Stimulated activated naive CD4-positive, alpha-beta T cell (primary cell): ENCODE measurements around the gene CDCP2.
A peak's percentile ranks its signal among the peaks of the same experiment; 100 is the strongest.

Experiments used
- DNase-seq, 6 experiments: peaks; one replicate each; lab custom pipeline; 2025; lab: John Stamatoyannopoulos, UW

Gene CDCP2

DNA sequence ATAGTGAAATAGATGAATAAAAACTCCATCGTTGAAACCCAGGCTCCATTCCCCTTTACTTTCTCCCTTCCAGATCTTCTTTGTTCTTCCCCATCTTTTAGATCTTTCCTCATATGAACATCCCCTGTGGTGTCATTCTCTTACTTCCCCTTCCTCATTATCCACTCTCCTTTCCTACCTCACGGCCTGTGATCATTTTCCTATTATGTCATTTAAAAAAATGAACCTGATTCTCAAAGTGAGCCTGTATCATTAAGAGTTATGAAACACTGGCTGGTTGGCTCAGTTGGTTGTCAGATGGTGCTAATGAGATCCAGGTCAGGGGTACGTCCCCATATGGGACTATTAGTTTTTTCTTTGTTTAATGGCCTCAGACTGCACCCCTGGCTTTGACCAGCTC is 61.1 kb downstream of the CDCP2 start:
- DNase-seq, result no peak

DNA sequence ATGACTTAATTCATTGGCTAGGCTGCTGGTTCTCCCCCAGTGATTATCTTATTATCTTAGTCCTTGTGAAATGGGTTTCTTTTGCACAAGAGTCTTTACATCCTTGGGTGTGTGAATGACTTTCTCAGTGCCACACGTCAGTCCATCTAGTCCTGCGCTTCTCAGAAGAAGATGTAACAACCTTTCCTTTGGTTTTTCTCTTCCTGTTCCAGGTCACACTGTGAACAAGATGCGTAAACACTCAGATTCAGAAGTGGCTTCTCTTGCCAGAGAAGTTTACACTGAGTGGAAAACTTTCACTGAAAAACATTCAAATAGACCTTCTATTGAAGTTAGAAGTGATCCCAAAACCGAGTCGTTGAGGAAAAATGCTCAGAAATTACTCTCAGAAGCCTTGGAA is 64.4 kb downstream of the CDCP2 start:
- no peak for DNase-seq

DNA sequence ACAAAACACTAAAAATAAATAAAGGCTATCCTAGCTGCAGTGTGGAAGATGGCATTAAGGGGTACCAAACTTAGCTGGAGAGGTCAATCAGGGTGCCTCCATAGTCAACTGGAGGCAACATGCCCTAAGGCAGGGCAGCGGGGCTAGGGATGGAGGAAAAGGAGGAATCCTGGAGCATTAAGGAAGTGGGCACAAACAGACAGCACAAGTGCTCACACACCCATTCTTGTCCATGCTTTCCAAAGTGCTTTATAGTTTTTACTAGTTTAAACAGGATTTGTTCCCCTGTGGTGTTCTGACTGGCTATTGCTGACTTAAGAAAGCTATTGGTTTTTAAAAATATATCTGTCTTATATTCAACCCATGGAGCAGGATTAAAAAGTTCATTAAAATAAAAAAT is 66.0 kb downstream of the CDCP2 start:
- no peak for DNase-seq

DNA sequence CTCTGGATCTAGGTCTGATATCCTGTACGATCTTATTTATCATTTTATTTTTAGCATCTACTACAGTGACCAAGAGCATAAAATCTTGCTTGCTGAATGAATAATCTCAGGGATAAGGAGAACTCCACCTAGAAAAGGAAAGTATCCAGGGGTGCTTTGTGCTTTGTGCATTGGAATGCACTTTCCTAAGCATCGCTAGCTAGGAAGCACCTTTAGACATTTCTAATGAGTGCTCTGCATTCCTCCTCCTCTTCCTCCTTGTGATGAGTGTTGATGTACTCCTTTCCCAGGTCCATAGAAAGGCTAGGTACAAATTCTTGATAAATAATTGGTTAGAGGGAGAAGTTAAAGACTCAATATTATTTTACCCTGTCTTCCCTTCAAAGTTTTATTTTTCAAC is 68.0 kb downstream of the CDCP2 start:
- DNase-seq, result peak in 2 of 6 experiments; percentile 4 to 39
